Loucy (cell line): Measurements from ENCODE around the gene DPYSL3.

Experiments used
- EZH2phosphoT487 ChIP-seq: fragments of 200-600 bp; IDR thresholded peaks from 2 replicates; pipeline ENCODE4 v1.6.1; 2018; ENCODE audit warnings: antibody characterized with exemption, mild to moderate bottlenecking, moderate library complexity, borderline replicate concordance
- TF ChIP-seq, protein P1 (sequence below): fragments of 200-600 bp; sonication (generic); conservative IDR thresholded peaks from 2 replicates; pipeline ENCODE4 v1.5.1; 2014; ENCODE audit warnings: mild to moderate bottlenecking, antibody characterized with exemption, low read length

DNA sequence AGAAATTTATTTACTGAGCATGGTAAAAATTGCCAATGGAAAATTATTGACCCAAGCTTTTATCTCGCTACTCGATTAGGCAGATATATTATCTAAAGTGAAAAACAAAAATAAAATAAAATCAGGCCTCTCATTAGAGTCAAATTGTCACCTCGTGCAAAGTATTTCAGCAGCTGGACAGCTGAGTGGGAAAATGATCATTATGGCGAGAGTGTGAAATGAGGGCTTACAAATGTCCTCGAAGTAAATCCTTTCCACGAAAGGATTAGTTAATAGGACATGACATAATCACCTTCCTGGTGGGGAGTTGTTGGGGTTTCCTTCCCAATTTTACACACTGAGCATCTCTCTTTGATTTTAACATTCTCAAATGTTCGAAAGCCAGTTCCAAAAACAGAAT is 5.4 kb upstream of the DPYSL3 start:
- TF ChIP-seq, protein P1, sequence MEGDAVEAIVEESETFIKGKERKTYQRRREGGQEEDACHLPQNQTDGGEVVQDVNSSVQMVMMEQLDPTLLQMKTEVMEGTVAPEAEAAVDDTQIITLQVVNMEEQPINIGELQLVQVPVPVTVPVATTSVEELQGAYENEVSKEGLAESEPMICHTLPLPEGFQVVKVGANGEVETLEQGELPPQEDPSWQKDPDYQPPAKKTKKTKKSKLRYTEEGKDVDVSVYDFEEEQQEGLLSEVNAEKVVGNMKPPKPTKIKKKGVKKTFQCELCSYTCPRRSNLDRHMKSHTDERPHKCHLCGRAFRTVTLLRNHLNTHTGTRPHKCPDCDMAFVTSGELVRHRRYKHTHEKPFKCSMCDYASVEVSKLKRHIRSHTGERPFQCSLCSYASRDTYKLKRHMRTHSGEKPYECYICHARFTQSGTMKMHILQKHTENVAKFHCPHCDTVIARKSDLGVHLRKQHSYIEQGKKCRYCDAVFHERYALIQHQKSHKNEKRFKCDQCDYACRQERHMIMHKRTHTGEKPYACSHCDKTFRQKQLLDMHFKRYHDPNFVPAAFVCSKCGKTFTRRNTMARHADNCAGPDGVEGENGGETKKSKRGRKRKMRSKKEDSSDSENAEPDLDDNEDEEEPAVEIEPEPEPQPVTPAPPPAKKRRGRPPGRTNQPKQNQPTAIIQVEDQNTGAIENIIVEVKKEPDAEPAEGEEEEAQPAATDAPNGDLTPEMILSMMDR, result no peak
- no peak for TF ChIP-seq EZH2phosphoT487
